PC-9 (cell line): Measurements from ENCODE around the gene NPEPL1. TPM values are rescaled to one million over a fixed set of nuclear protein-coding genes. Genes with fewer than 3 reads are reported as not detected.

Experiments
- BruUV-seq: library from RNA; stranded (reverse); fragments of 400-500 nt; replicated peaks from 2 replicates; lab custom pipeline; 2021; lab: Mats Ljungman, UMichigan
- CTCF ChIA-PET: fragments of 300-600 bp; sonication (Branson Sonifier 250); formaldehyde crosslinking; loops from one replicate; lab custom pipeline; 2022; ENCODE audit warnings: antibody characterized with exemption; lab: Charles Lee
- POLR2A ChIA-PET: fragments of 300-600 bp; sonication (Branson Sonifier 250); formaldehyde crosslinking; loops from one replicate; lab custom pipeline; 2022; ENCODE audit warnings: antibody characterized with exemption; ENCODE audit not compliant: unreplicated experiment; lab: Charles Lee
- DNase-seq, 2 experiments: peaks; one replicate each; pipeline versions ENCODE4 v3.0.0 to v3.0.0-alpha.2; 2015 to 2022; ENCODE audit warnings: mixed read lengths in 1 of 2
- H2AFZ ChIP-seq: fragments of 200-600 bp; sonication (generic); 2 replicates; pipeline ENCODE4 v1.8.1; 2017; ENCODE audit warnings: antibody characterized with exemption
- H3F3A ChIP-seq: fragments of 200-600 bp; sonication (generic); 2 replicates; pipeline ENCODE4 v1.8.1; 2017; ENCODE audit warnings: antibody characterized with exemption, mild to moderate bottlenecking, low read depth; ENCODE audit not compliant: insufficient read depth
- H3K27ac ChIP-seq: fragments of 200-600 bp; sonication (generic); 2 replicates; pipeline ENCODE4 v1.6.1; 2016; ENCODE audit warnings: mixed run types
- H3K27me3 ChIP-seq: fragments of 200-600 bp; sonication (generic); 2 replicates; pipeline ENCODE4 v1.6.1; 2016; ENCODE audit warnings: low read depth, mixed run types; ENCODE audit not compliant: insufficient read depth
- H3K36me3 ChIP-seq: fragments of 200-600 bp; sonication (generic); 2 replicates; pipeline ENCODE4 v1.6.1; 2016; ENCODE audit warnings: low read depth, mixed run types
- H3K4me1 ChIP-seq: fragments of 200-600 bp; sonication (generic); replicated peaks from 2 replicates; pipeline ENCODE4 v1.6.1; 2016; ENCODE audit warnings: mixed run types; ENCODE audit not compliant: insufficient read depth
- H3K4me2 ChIP-seq: fragments of 200-600 bp; sonication (generic); 2 replicates; pipeline ENCODE4 v1.6.1; 2017; ENCODE audit warnings: mixed run types
- H3K4me3 ChIP-seq: fragments of 200-600 bp; sonication (generic); 2 replicates; pipeline ENCODE4 v1.6.1; 2016; ENCODE audit warnings: mixed run types
- H3K79me2 ChIP-seq: fragments of 200-600 bp; sonication (generic); 2 replicates; pipeline ENCODE4 v1.6.1; 2017; ENCODE audit warnings: low read depth, mixed run types
- H3K9me2 ChIP-seq: fragments of 200-600 bp; sonication (generic); 2 replicates; pipeline ENCODE4 v1.8.1; 2017; ENCODE audit warnings: mild to moderate bottlenecking; ENCODE audit not compliant: insufficient read depth
- H3K9me3 ChIP-seq: fragments of 200-600 bp; sonication (generic); 2 replicates; pipeline ENCODE4 v1.8.1; 2016; ENCODE audit warnings: low read depth; ENCODE audit not compliant: insufficient read depth
- H4K20me1 ChIP-seq: fragments of 200-600 bp; sonication (generic); 2 replicates; pipeline ENCODE4 v1.8.1; 2017; ENCODE audit not compliant: insufficient read depth
- EZH2 ChIP-seq: fragments of 200-600 bp; sonication (generic); IDR thresholded peaks from 2 replicates; pipeline ENCODE4 v1.8.0; 2017; ENCODE audit warnings: antibody characterized with exemption, low read depth
- intact Hi-C: fragments of 100-400 bp; cut with micrococcal nuclease; formaldehyde crosslinking; loops from one replicate; pipeline ENCODE4 v1.10.0; 2022; ENCODE audit not compliant: unreplicated experiment
- total RNA-seq: library from RNA; stranded (reverse); gene quantifications from 2 replicates; pipeline ENCODE4 v1.2.3, GENCODE V29; 2021
- TF ChIP-seq, protein P1 (sequence below): fragments of 200-600 bp; sonication (generic); conservative IDR thresholded peaks from 2 replicates; pipeline ENCODE4 v1.6.1; 2017; ENCODE audit warnings: mixed run types, antibody characterized with exemption, mild to moderate bottlenecking, moderate library complexity

Gene NPEPL1
- total RNA-seq, 1 experiment from 2014 or later: 24.0 TPM

DNA sequence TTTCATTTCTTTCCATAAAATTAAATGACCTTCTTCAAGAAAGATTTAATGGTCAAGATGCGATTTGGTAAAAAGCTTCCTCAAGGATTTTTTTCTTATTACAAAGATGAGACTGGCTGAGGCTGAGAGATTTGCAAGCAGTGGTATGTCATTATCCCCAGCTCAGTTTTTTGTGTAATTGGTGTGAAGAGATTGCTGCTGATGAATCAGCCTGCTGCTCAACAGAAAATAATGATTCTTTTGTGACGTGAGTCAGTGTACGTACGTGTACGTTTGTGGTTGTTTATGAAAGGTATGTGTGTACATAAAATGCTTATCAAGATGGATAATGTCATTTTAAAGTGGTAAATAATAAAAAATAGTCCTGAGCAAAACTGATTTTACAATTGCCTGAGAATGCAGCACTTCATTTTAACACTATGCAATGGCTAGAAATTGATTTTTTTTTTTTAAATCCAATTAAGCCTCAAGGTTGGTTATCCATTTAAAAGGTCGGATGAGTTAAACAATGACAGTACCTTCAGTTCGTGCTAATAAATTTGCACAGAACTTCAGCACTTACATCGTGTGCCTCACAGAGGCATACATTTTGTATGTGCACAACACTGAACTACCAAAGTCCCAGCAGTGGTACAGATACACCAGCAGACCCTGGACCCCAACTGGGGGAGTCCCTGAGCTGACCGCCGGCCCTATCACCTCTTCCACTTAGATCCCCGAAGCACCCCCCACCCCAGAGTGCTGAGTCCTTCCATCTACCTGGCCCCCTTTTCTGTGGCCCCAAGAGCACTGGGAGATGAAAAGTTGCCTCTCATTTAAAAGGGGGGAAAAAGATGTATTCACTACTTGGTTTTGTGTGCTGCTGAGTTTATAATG is 9.7 kb upstream of the NPEPL1 start:
- intact Hi-C loops: no loop called here
- no TSS peak for BruUV-seq

DNA sequence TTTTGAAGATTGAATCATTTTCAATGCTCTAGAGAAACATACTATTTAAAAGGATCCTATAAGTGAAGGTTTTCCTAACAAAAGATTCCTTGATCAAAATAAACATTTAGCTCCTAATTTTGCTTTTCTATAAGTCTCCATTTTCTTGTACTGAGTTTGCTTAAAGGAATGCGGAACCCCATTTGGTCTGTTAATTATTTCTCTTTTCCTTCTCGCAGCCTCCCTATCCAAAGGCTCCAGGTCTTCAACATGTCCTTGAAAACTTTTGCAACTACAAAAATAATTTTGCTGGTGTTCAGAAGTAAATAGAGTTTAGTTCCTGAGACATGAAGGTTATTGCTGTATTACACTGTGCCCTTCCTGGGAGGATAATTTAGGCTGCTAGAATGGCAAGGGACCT is 8.3 kb upstream of the NPEPL1 start:
- H3F3A ChIP-seq: no peaks in the 10 kb centered on the region
- H3K4me2 ChIP-seq: no peak overlapping the region
- H3K79me2 ChIP-seq: no peaks in the 10 kb centered on the region
- CTCF ChIA-PET: no interaction called here
- TF ChIP-seq EZH2: no peak
- TF ChIP-seq, protein P1, sequence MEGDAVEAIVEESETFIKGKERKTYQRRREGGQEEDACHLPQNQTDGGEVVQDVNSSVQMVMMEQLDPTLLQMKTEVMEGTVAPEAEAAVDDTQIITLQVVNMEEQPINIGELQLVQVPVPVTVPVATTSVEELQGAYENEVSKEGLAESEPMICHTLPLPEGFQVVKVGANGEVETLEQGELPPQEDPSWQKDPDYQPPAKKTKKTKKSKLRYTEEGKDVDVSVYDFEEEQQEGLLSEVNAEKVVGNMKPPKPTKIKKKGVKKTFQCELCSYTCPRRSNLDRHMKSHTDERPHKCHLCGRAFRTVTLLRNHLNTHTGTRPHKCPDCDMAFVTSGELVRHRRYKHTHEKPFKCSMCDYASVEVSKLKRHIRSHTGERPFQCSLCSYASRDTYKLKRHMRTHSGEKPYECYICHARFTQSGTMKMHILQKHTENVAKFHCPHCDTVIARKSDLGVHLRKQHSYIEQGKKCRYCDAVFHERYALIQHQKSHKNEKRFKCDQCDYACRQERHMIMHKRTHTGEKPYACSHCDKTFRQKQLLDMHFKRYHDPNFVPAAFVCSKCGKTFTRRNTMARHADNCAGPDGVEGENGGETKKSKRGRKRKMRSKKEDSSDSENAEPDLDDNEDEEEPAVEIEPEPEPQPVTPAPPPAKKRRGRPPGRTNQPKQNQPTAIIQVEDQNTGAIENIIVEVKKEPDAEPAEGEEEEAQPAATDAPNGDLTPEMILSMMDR: no peak
- H3K4me3 ChIP-seq: no peak overlapping the region
- H3K27me3 ChIP-seq: no peaks in the 10 kb centered on the region
- intact Hi-C loops: no loop called here
- H3K4me1 ChIP-seq: no peaks in the 10 kb centered on the region
- H4K20me1 ChIP-seq: no peaks in the 10 kb centered on the region
- POLR2A ChIA-PET: no interaction called here
- no peak overlapping the region for H3K27ac ChIP-seq
- no peaks in the 10 kb centered on the region for H3K9me2 ChIP-seq
- no peaks in the 10 kb centered on the region for H3K36me3 ChIP-seq
- H2AFZ ChIP-seq: no peak overlapping the region
- BruUV-seq: no TSS peak
- DNase-seq: no peak
- H3K9me3 ChIP-seq: no peaks in the 10 kb centered on the region

More for the DNA sequence above, 9.7 kb upstream of the NPEPL1 start:
- Histone ChIP-seq H3K27me3 (no peaks in the 10 kb centered on the region), H3K9me3 (no peaks in the 10 kb centered on the region), H3K79me2 (no peaks in the 10 kb centered on the region), H3K4me3 (no peak overlapping the region), H3K36me3 (no peaks in the 10 kb centered on the region), H3K4me2 (no peak overlapping the region), H4K20me1 (0 out of 2 replicates have a peak, but pooled peaks cover 5% of the 10 kb centered on the region), H3K4me1 (no peaks in the 10 kb centered on the region), H3F3A (no peaks in the 10 kb centered on the region), H3K27ac (no peak overlapping the region), H3K9me2 (no peaks in the 10 kb centered on the region), H2AFZ (no peak overlapping the region)
- DNase-seq: no peak
- POLR2A ChIA-PET: no interaction called here
- CTCF ChIA-PET: no interaction called here
- TF ChIP-seq, protein P1: no peak
- no peak for TF ChIP-seq EZH2

DNA sequence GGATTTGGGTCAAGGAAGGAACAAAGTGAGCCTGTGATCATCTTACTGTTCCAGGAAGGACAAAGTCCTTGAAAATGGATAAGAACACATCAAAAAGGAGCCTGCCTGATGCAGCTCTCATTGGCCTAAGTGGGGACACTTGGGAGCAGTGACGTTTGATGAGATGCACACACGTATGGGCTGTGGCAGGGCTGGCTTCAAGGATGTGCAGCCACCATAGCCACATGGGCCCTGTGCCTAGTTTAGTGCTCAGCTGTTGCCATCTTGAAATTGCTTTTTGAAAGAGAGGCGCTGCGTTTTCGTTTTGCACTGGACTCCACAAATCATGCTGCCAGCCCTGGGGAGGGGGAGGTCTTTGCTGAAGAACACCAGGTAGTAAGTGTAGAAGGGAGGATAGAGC is 6.6 kb upstream of the NPEPL1 start:
- no peak overlapping the region for H3K4me2 ChIP-seq
- H3K79me2 ChIP-seq: no peaks in the 10 kb centered on the region
- H3K27ac ChIP-seq: no peak overlapping the region
- no peaks in the 10 kb centered on the region for H4K20me1 ChIP-seq
- TF ChIP-seq, protein P1: no peak
- no peak for TF ChIP-seq EZH2
- H3K9me2 ChIP-seq: no peaks in the 10 kb centered on the region
- no peak overlapping the region for H2AFZ ChIP-seq
- DNase-seq: no peak
- CTCF ChIA-PET: no interaction called here
- no peak overlapping the region for H3K4me3 ChIP-seq
- no peaks in the 10 kb centered on the region for H3K36me3 ChIP-seq
- no TSS peak for BruUV-seq
- H3K9me3 ChIP-seq: no peaks in the 10 kb centered on the region
- H3F3A ChIP-seq: peaks cover 11% of the 10 kb centered on the region
- intact Hi-C loops: no loop called here
- no peaks in the 10 kb centered on the region for H3K4me1 ChIP-seq
- POLR2A ChIA-PET: no interaction called here
- H3K27me3 ChIP-seq: no peaks in the 10 kb centered on the region
